GM18861 (cell line): Measurements from ENCODE around the gene BCS1L.

ENCODE experiments used
- ATAC-seq: cut with Tn5 transposase; IDR thresholded peaks from one replicate; pipeline ENCODE4 v1.9.1; 2021; ENCODE audit not compliant: unreplicated experiment

BCS1L gene

GRCh38 chr2:218659258-218659987 lies at the start of gene BCS1L, which contains the start of gene ZNF142:
Gene BCS1L (plus strand): TSS chr2:218659683. CDS start chr2:218660988, 1,305 bp downstream.
Gene ZNF142 (minus strand): TSS chr2:218659623. CDS start chr2:218656429, 3,194 bp downstream.
- peak; percentile 68 for ATAC-seq

- ATAC-seq, result no peak
Measured at GRCh38 chr2:218615868-218616315, 43.6 kb upstream of the BCS1L start.

GRCh38 chr2:218618102-218618860 lies 41.2 kb upstream of the BCS1L start:
- no peak for ATAC-seq

GRCh38 chr2:218621007-218621406 lies 38.5 kb upstream of the BCS1L start:
- no peak for ATAC-seq

GRCh38 chr2:218622606-218623365 lies 36.7 kb upstream of the BCS1L start:
- no peak for ATAC-seq

GRCh38 chr2:218623366-218623705 lies 36.1 kb upstream of the BCS1L start:
- ATAC-seq, result no peak

GRCh38 chr2:218626369-218626768 lies 33.1 kb upstream of the BCS1L start:
- ATAC-seq, result no peak

- no peak for ATAC-seq
Measured at GRCh38 chr2:218627939-218628338, 31.5 kb upstream of the BCS1L start.

GRCh38 chr2:218631837-218632236 lies 27.6 kb upstream of the BCS1L start:
- no peak for ATAC-seq

- ATAC-seq, result no peak
Measured at GRCh38 chr2:218635719-218636118, 23.8 kb upstream of the BCS1L start.

- no peak for ATAC-seq
Measured at GRCh38 chr2:218638372-218638771, 21.1 kb upstream of the BCS1L start.

GRCh38 chr2:218642121-218642656 lies 17.3 kb upstream of the BCS1L start:
- no peak for ATAC-seq

- no peak for ATAC-seq
Measured at GRCh38 chr2:218642786-218643185, 16.7 kb upstream of the BCS1L start.

- no peak for ATAC-seq
Measured at GRCh38 chr2:218643751-218644310, 15.7 kb upstream of the BCS1L start.

GRCh38 chr2:218644721-218645120 lies 14.8 kb upstream of the BCS1L start:
- no peak for ATAC-seq

GRCh38 chr2:218645126-218645525 lies 14.4 kb upstream of the BCS1L start:
- ATAC-seq, result peak; percentile 63

GRCh38 chr2:218648088-218648786 lies 11.2 kb upstream of the BCS1L start:
- ATAC-seq, result peak; percentile 57

- ATAC-seq, result no peak
Measured at GRCh38 chr2:218648787-218649100, 10.7 kb upstream of the BCS1L start.

GRCh38 chr2:218655751-218656150 lies 3.7 kb upstream of the BCS1L start:
- ATAC-seq, result no peak

- peak; percentile 29 for ATAC-seq
Measured at GRCh38 chr2:218658671-218659257, 719 bp upstream of the BCS1L start.
